Measurements from ENCODE around the gene MAP2. TPM values are rescaled to one million over a fixed set of nuclear protein-coding genes. Genes with fewer than 3 reads are reported as not detected.

MAP2 gene
- total RNA-seq, 1 experiment from 2014 or later, result 7.6 TPM

DNA sequence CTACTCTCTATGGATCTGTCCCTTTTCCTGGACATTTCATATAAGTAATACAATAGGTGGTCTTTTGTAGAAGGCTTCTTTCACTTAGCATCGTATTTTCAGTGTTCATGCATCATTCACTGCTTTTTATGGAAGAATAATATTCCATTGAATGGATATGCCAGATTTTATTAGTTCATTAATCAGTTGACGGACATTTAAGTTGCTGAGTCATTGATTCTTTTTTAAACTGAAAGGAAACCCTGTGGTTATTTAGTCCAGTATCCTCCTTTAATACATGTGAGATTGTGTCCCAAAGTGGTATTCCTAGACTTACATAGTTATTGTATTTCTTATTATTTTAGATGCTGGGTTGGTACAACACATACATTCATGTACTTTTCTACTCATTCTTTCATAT lies 185.7 kb downstream of the MAP2 start:
- no peak for DNase-seq (ENCODE audit: low spot score)
- H3K27me3 Mint-ChIP-seq (ENCODE audit: low read depth), result no peaks in the 10 kb centered on the region
- ChIA-PET POLR2A (interaction anchor here (0.6 kb wide), 1 partner anchor 1802 kb away, joined by 3 read pairs; no protein-coding TSS in a partner anchor), CTCF (no interaction called here)
- no peak overlapping the region for H3K27ac Mint-ChIP-seq
- 0 out of 2 replicates have a peak, but pooled peaks cover 5% of the 10 kb centered on the region for H3K9me3 Mint-ChIP-seq
- no peak overlapping the region for H3K4me3 Mint-ChIP-seq
- H3K36me3 Mint-ChIP-seq, result no peaks in the 10 kb centered on the region
- peaks cover 36% of the 10 kb centered on the region for H3K4me1 Mint-ChIP-seq
- ATAC-seq, result no peak
- no peak for TF ChIP-seq IRF2 (CRISPR knock-in tag; IDR thresholded peaks at IDR 0.05; ENCODE audit: borderline replicate concordance, low read depth)
- no peak for TF ChIP-seq RORB (CRISPR knock-in tag; IDR thresholded peaks at IDR 0.05)
- TF ChIP-seq GTF2I (CRISPR knock-in tag; conservative IDR thresholded peaks at IDR 0.05), result no peak
- TF ChIP-seq, protein P1, sequence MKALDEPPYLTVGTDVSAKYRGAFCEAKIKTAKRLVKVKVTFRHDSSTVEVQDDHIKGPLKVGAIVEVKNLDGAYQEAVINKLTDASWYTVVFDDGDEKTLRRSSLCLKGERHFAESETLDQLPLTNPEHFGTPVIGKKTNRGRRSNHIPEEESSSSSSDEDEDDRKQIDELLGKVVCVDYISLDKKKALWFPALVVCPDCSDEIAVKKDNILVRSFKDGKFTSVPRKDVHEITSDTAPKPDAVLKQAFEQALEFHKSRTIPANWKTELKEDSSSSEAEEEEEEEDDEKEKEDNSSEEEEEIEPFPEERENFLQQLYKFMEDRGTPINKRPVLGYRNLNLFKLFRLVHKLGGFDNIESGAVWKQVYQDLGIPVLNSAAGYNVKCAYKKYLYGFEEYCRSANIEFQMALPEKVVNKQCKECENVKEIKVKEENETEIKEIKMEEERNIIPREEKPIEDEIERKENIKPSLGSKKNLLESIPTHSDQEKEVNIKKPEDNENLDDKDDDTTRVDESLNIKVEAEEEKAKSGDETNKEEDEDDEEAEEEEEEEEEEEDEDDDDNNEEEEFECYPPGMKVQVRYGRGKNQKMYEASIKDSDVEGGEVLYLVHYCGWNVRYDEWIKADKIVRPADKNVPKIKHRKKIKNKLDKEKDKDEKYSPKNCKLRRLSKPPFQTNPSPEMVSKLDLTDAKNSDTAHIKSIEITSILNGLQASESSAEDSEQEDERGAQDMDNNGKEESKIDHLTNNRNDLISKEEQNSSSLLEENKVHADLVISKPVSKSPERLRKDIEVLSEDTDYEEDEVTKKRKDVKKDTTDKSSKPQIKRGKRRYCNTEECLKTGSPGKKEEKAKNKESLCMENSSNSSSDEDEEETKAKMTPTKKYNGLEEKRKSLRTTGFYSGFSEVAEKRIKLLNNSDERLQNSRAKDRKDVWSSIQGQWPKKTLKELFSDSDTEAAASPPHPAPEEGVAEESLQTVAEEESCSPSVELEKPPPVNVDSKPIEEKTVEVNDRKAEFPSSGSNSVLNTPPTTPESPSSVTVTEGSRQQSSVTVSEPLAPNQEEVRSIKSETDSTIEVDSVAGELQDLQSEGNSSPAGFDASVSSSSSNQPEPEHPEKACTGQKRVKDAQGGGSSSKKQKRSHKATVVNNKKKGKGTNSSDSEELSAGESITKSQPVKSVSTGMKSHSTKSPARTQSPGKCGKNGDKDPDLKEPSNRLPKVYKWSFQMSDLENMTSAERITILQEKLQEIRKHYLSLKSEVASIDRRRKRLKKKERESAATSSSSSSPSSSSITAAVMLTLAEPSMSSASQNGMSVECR (CRISPR knock-in tag; IDR thresholded peaks at IDR 0.05; ENCODE audit: borderline replicate concordance), result no peak
- TF ChIP-seq NR2C2 (CRISPR knock-in tag; IDR thresholded peaks at IDR 0.05), result no peak
- no peak for TF ChIP-seq ZNF121 (CRISPR knock-in tag; IDR thresholded peaks at IDR 0.05)
- TF ChIP-seq ZNF671 (CRISPR knock-in tag; IDR thresholded peaks at IDR 0.05), result no peak
- no peak for TF ChIP-seq GRHL2 (CRISPR knock-in tag; IDR thresholded peaks at IDR 0.05; ENCODE audit: insufficient replicate concordance, severe bottlenecking)

DNA sequence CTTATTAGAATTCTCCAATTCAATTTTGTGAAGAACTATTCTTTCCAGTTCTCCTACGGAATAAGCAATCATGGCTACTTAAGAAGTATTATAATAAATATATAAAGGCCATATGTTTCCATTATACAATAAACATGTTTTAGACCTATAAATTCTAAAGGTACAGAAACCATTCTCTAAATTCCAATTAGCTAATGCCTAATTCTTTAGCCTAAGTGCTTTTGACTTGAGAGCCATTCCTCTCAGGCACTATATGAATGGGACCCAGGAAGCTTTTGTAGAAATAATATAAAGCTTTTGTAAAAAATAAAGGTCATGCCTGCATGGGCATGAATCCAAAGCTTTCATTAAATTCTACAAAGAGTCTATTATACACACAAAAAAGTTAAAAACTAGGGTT lies 186.8 kb downstream of the MAP2 start:
- Mint-ChIP-seq H3K27me3 (ENCODE audit: low read depth) (peaks cover under 1% of the 10 kb centered on the region; the same call in 1 of the 2 replicates), H3K36me3 (peaks cover under 1% of the 10 kb centered on the region)
- TF ChIP-seq, protein P2, sequence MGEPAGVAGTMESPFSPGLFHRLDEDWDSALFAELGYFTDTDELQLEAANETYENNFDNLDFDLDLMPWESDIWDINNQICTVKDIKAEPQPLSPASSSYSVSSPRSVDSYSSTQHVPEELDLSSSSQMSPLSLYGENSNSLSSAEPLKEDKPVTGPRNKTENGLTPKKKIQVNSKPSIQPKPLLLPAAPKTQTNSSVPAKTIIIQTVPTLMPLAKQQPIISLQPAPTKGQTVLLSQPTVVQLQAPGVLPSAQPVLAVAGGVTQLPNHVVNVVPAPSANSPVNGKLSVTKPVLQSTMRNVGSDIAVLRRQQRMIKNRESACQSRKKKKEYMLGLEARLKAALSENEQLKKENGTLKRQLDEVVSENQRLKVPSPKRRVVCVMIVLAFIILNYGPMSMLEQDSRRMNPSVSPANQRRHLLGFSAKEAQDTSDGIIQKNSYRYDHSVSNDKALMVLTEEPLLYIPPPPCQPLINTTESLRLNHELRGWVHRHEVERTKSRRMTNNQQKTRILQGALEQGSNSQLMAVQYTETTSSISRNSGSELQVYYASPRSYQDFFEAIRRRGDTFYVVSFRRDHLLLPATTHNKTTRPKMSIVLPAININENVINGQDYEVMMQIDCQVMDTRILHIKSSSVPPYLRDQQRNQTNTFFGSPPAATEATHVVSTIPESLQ (CRISPR knock-in tag; IDR thresholded peaks at IDR 0.05), result no peak
- TF ChIP-seq CBFB (CRISPR knock-in tag; IDR thresholded peaks at IDR 0.05; ENCODE audit: low read depth), result no peak
- no peak for TF ChIP-seq ZNF396 (CRISPR knock-in tag; IDR thresholded peaks at IDR 0.05; ENCODE audit: borderline replicate concordance)
- no peak for TF ChIP-seq MYBL2 (CRISPR knock-in tag; IDR thresholded peaks at IDR 0.05)
- TF ChIP-seq, protein P3, sequence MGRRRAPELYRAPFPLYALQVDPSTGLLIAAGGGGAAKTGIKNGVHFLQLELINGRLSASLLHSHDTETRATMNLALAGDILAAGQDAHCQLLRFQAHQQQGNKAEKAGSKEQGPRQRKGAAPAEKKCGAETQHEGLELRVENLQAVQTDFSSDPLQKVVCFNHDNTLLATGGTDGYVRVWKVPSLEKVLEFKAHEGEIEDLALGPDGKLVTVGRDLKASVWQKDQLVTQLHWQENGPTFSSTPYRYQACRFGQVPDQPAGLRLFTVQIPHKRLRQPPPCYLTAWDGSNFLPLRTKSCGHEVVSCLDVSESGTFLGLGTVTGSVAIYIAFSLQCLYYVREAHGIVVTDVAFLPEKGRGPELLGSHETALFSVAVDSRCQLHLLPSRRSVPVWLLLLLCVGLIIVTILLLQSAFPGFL (CRISPR knock-in tag; IDR thresholded peaks at IDR 0.05; ENCODE audit: borderline replicate concordance), result no peak
- no peak for TF ChIP-seq CREB1 (CRISPR knock-in tag; IDR thresholded peaks at IDR 0.05)
- TF ChIP-seq RELA (CRISPR knock-in tag; IDR thresholded peaks at IDR 0.05; ENCODE audit: borderline replicate concordance), result no peak
- TF ChIP-seq NR3C1 (CRISPR knock-in tag; conservative IDR thresholded peaks at IDR 0.05; ENCODE audit: low read depth), result no peak
- TF ChIP-seq, protein P4, sequence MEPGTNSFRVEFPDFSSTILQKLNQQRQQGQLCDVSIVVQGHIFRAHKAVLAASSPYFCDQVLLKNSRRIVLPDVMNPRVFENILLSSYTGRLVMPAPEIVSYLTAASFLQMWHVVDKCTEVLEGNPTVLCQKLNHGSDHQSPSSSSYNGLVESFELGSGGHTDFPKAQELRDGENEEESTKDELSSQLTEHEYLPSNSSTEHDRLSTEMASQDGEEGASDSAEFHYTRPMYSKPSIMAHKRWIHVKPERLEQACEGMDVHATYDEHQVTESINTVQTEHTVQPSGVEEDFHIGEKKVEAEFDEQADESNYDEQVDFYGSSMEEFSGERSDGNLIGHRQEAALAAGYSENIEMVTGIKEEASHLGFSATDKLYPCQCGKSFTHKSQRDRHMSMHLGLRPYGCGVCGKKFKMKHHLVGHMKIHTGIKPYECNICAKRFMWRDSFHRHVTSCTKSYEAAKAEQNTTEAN (CRISPR knock-in tag; IDR thresholded peaks at IDR 0.05), result no peak
- TF ChIP-seq, protein P5, sequence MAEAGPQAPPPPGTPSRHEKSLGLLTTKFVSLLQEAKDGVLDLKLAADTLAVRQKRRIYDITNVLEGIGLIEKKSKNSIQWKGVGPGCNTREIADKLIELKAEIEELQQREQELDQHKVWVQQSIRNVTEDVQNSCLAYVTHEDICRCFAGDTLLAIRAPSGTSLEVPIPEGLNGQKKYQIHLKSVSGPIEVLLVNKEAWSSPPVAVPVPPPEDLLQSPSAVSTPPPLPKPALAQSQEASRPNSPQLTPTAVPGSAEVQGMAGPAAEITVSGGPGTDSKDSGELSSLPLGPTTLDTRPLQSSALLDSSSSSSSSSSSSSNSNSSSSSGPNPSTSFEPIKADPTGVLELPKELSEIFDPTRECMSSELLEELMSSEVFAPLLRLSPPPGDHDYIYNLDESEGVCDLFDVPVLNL (CRISPR knock-in tag; IDR thresholded peaks at IDR 0.05; ENCODE audit: borderline replicate concordance, low read depth), result no peak
- no peak for TF ChIP-seq SP1 (CRISPR knock-in tag; conservative IDR thresholded peaks at IDR 0.05)
- TF ChIP-seq, protein P6, sequence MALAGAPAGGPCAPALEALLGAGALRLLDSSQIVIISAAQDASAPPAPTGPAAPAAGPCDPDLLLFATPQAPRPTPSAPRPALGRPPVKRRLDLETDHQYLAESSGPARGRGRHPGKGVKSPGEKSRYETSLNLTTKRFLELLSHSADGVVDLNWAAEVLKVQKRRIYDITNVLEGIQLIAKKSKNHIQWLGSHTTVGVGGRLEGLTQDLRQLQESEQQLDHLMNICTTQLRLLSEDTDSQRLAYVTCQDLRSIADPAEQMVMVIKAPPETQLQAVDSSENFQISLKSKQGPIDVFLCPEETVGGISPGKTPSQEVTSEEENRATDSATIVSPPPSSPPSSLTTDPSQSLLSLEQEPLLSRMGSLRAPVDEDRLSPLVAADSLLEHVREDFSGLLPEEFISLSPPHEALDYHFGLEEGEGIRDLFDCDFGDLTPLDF (CRISPR knock-in tag; IDR thresholded peaks at IDR 0.05), result no peak
- TF ChIP-seq TCF7 (CRISPR knock-in tag; IDR thresholded peaks at IDR 0.05; ENCODE audit: low read depth), result no peak
- no peak for TF ChIP-seq ETV6 (CRISPR knock-in tag; IDR thresholded peaks at IDR 0.05)
- no peak for TF ChIP-seq FOXJ3 (CRISPR knock-in tag; IDR thresholded peaks at IDR 0.05; ENCODE audit: borderline replicate concordance)
- TF ChIP-seq, protein P7, sequence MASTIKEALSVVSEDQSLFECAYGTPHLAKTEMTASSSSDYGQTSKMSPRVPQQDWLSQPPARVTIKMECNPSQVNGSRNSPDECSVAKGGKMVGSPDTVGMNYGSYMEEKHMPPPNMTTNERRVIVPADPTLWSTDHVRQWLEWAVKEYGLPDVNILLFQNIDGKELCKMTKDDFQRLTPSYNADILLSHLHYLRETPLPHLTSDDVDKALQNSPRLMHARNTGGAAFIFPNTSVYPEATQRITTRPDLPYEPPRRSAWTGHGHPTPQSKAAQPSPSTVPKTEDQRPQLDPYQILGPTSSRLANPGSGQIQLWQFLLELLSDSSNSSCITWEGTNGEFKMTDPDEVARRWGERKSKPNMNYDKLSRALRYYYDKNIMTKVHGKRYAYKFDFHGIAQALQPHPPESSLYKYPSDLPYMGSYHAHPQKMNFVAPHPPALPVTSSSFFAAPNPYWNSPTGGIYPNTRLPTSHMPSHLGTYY (CRISPR knock-in tag; IDR thresholded peaks at IDR 0.05), result no peak
- no peak for TF ChIP-seq OVOL2 (CRISPR knock-in tag; IDR thresholded peaks at IDR 0.05; ENCODE audit: borderline replicate concordance)

More for the DNA sequence above, 186.8 kb downstream of the MAP2 start:
- no peak for ATAC-seq
- no peak overlapping the region for H3K27ac Mint-ChIP-seq
- ChIA-PET CTCF (no interaction called here), POLR2A (no interaction called here)
- no peak overlapping the region for H3K4me3 Mint-ChIP-seq
- H3K9me3 Mint-ChIP-seq, result peaks cover 6% of the 10 kb centered on the region
- DNase-seq (ENCODE audit: low spot score), result no peak
- peaks cover 46% of the 10 kb centered on the region for H3K4me1 Mint-ChIP-seq
